K562 (cell line): ENCODE measurements around the gene MAML1. TPM values are rescaled to one million over a fixed set of nuclear protein-coding genes. Genes with fewer than 3 reads are reported as not detected.
A peak's percentile ranks its signal among the peaks of the same experiment; 100 is the strongest.

Experiments
- CCNT2 ChIP-seq: IDR thresholded peaks from 2 replicates; pipeline ENCODE4 v1.6.1; 2011; ENCODE audit warnings: borderline replicate concordance, low read depth, mild to moderate bottlenecking, moderate library complexity, mixed read lengths, low read length; ENCODE audit not compliant: insufficient read length; ENCODE audit errors: extremely low read depth
- CEBPG ChIP-seq, 3 experiments: fragments of 200-800 bp in 1 of 3; sonication (Bioruptor generic) in 1 of 3; sonication (generic) in 1 of 3; formaldehyde crosslinking in 1 of 3; IDR thresholded peaks in 2 of 3; conservative IDR thresholded peaks in 1 of 3; 2 replicates each; pipeline versions ENCODE4 v1.6.1 to v1.8.0; 2016 to 2022; ENCODE audit warnings: missing compliant biosample characterization in 2 of 3, missing genetic modification characterization in 2 of 3, mild to moderate bottlenecking in 1 of 3, missing genetic modification reagents in 1 of 3
- DNMT1 ChIP-seq: fragments of 450-650 bp; IDR thresholded peaks from 2 replicates; pipeline ENCODE4 v1.6.1; 2016; ENCODE audit warnings: antibody characterized with exemption, mild to moderate bottlenecking
- E2F1 ChIP-seq: sonication (generic); formaldehyde crosslinking; IDR thresholded peaks from 2 replicates; pipeline ENCODE4 v1.8.1; 2023; ENCODE audit warnings: mild to moderate bottlenecking, missing genetic modification reagents, moderate library complexity
- E2F3 ChIP-seq: fragments of 250-450 bp; sonication (Bioruptor Pico); IDR thresholded peaks from 2 replicates; pipeline ENCODE4 v1.4.0; 2020; ENCODE audit warnings: mild to moderate bottlenecking
- ESRRA ChIP-seq: fragments of 450-650 bp; IDR thresholded peaks from 2 replicates; pipeline ENCODE4 v1.6.1; 2014; ENCODE audit warnings: low read depth, mild to moderate bottlenecking, moderate library complexity, borderline replicate concordance
- FIP1L1 ChIP-seq: fragments of 200-400 bp; formaldehyde crosslinking; IDR thresholded peaks from 2 replicates; pipeline ENCODE4 v1.6.1; 2018; ENCODE audit warnings: mild to moderate bottlenecking, low read depth, low read length; ENCODE audit not compliant: poor library complexity, severe bottlenecking
- FOXK1 ChIP-seq: sonication (generic); formaldehyde crosslinking; IDR thresholded peaks from 2 replicates; pipeline ENCODE4 v1.8.0; 2022; ENCODE audit warnings: missing genetic modification reagents, mild to moderate bottlenecking, borderline replicate concordance
- HDGF ChIP-seq: fragments of 450-650 bp; IDR thresholded peaks from 2 replicates; pipeline ENCODE4 v1.6.1; 2016
- L3MBTL2 ChIP-seq: fragments of 450-650 bp; IDR thresholded peaks from 2 replicates; pipeline ENCODE4 v1.6.1; 2016; ENCODE audit warnings: mild to moderate bottlenecking, moderate library complexity
- RAD51 ChIP-seq: fragments of 450-650 bp; IDR thresholded peaks from 2 replicates; pipeline ENCODE4 v1.7.1; 2016; ENCODE audit warnings: low read depth, mild to moderate bottlenecking, borderline replicate concordance
- SMAD2 ChIP-seq: fragments of 150-350 bp; IDR thresholded peaks from 2 replicates; pipeline ENCODE4 v1.6.1; 2014; ENCODE audit warnings: low read depth, mild to moderate bottlenecking, low read length
- SMARCE1 ChIP-seq: fragments of 450-650 bp; IDR thresholded peaks from 2 replicates; pipeline ENCODE4 v1.7.1; 2016; ENCODE audit warnings: mild to moderate bottlenecking
- SRSF7 ChIP-seq: fragments of 200-400 bp; formaldehyde crosslinking; optimal IDR thresholded peaks from 2 replicates; pipeline ENCODE3; 2017; ENCODE audit warnings: mild to moderate bottlenecking, low read depth, low read length
- SUPT5H ChIP-seq: fragments of 450-650 bp; IDR thresholded peaks from 2 replicates; pipeline ENCODE4 v1.6.1; 2016
- TAF7 ChIP-seq: fragments of 450-650 bp; IDR thresholded peaks from 2 replicates; pipeline ENCODE4 v1.6.1; 2016; ENCODE audit warnings: missing genetic modification characterization, missing compliant biosample characterization
- TSHZ1 ChIP-seq: fragments of 250-450 bp; sonication (Bioruptor Pico); IDR thresholded peaks from 2 replicates; pipeline ENCODE4 v1.4.0; 2020; ENCODE audit warnings: mild to moderate bottlenecking, moderate library complexity
- ZBTB12 ChIP-seq: fragments of 250-450 bp; sonication (Bioruptor Pico); IDR thresholded peaks from 2 replicates; pipeline ENCODE4 v1.4.0; 2020
- ZFX ChIP-seq: sonication (generic); formaldehyde crosslinking; IDR thresholded peaks from 2 replicates; pipeline ENCODE4 v1.8.0; 2022; ENCODE audit warnings: mild to moderate bottlenecking, missing genetic modification reagents, moderate library complexity
- ZKSCAN8 ChIP-seq: fragments of 200-800 bp; sonication (Bioruptor generic); IDR thresholded peaks from 2 replicates; pipeline ENCODE4 v1.6.1; 2016; ENCODE audit warnings: missing genetic modification characterization, missing compliant biosample characterization
- ZNF263 ChIP-seq: sonication (generic); formaldehyde crosslinking; IDR thresholded peaks from 2 replicates; pipeline ENCODE4 v1.8.0; 2022; ENCODE audit warnings: mild to moderate bottlenecking, missing genetic modification reagents, borderline replicate concordance
- ZNF586 ChIP-seq: fragments of 450-650 bp; formaldehyde crosslinking; conservative IDR thresholded peaks from 2 replicates; pipeline ENCODE4 v1.4.0; 2020; ENCODE audit warnings: mild to moderate bottlenecking, moderate library complexity
- ZNF699 ChIP-seq: fragments of 250-450 bp; sonication (Bioruptor Pico); IDR thresholded peaks from 2 replicates; pipeline ENCODE4 v1.8.0; 2021; ENCODE audit warnings: mild to moderate bottlenecking, moderate library complexity; ENCODE audit not compliant: insufficient replicate concordance
- ZNF830 ChIP-seq: fragments of 250-450 bp; sonication (Bioruptor Pico); IDR thresholded peaks from 2 replicates; pipeline ENCODE4 v1.5.0; 2021; ENCODE audit warnings: mild to moderate bottlenecking
- polyA plus RNA-seq, 8 experiments: library from polyadenylated mRNA; depleted of rRNA in 4 of 8; stranded (reverse) in 5 of 8; unstranded in 3 of 8; fragments of >200 nt; fragmentation: Nextera tagmentation in 2 of 8; fragmentation: Illumina TruSeq in 1 of 8; extraction: Ambion mirVana in 2 of 8; extraction: Trizol in 1 of 8; gene quantifications; 2 replicates each; pipeline versions ENCODE4 v1.2.1 to v1.2.3, GENCODE V29; 2011 to 2014; ENCODE audit warnings: inconsistent platforms in 1 of 8, missing spikeins in 1 of 8
- total RNA-seq, 7 experiments: library from RNA; depleted of rRNA in 6 of 7; stranded (reverse); fragments of >200 nt in 6 of 7; fragmentation: Illumina TruSeq in 2 of 7; extraction: Trizol in 2 of 7; gene quantifications; 2 replicates each; pipeline versions ENCODE4 v1.2.1 to v1.2.3, GENCODE V29; 2011 to 2021; ENCODE audit warnings: low replicate concordance in 1 of 7

Gene MAML1
- total and polyA plus RNA-seq, 9 of the 15 experiments (the other 6 are each of a cell fraction or from before 2014, with no cell fraction given) = 0.32 to 18.4 (median 7.0) TPM

- TF ChIP-seq ZNF830 (peak; percentile 11; the same call in 1 of the 2 replicates), SMARCE1 (peak; percentile 77), ZFX (CRISPR knock-in tag) (peak; percentile 92), RAD51 (peak; percentile 92), SMAD2 (no peak), FOXK1 (peak; percentile 57; the same call in 1 of the 2 replicates), FIP1L1 (peak; percentile 73), TSHZ1 (CRISPR knock-in tag) (no peak), DNMT1 (no peak), ZKSCAN8 (CRISPR knock-in tag) (no peak; the same call in 1 of the 2 replicates), SUPT5H (peak; percentile 42), L3MBTL2 (no peak), CEBPG (CRISPR knock-in tag; IDR thresholded peaks at IDR 0.05) (peak; percentile 61), CEBPG (tag; conservative IDR thresholded peaks at IDR 0.05 in 1 of 2, IDR thresholded peaks at IDR 0.05 in 1 of 2) (peak; percentile 49 to 67; a peak in 3 of 4 replicates), HDGF (0 out of 2 replicates have a peak, but pooled peaks have one; percentile 17), SRSF7 (no peak), E2F1 (CRISPR knock-in tag) (0 out of 2 replicates have a peak, but pooled peaks have one; percentile 43), CCNT2 (peak; percentile 99), ZNF586 (0 out of 2 replicates have a peak, but pooled peaks have one; percentile 12), TAF7 (tag) (no peak), ZBTB12 (CRISPR knock-in tag) (peak; percentile 70), ZNF263 (CRISPR knock-in tag) (0 out of 2 replicates have a peak, but pooled peaks have one; percentile 36), E2F3 (CRISPR knock-in tag) (0 out of 2 replicates have a peak, but pooled peaks have one; percentile 4), ESRRA (peak; percentile 74), ZNF699 (CRISPR knock-in tag) (no peak)
Observed at GRCh38 chr5:179818746-179819295, 86.2 kb downstream of the MAML1 start (continued).
